Measurements from ENCODE around the gene XIRP2.

DNA sequence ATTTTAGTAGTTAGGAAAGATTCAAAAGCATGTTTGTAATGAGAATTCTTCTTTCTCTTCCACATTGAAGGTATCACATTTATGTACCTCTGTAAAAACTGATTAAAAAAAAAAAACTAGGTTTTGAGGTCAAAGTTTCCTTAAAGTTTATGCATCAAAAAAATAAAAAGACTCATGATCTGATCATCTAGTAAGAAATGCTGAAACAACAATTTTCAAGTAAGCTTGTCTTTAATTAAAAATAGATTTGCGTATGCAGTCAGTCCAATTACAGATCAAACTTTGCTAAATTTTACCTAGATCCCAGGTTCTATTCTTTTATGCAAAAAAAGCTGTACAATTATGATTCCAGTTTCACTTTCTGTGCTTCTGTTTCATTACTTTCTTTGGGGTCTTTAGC, 409.0 kb downstream of the XIRP2 start:
- TF ChIP-seq CTCF (IDR thresholded peaks at IDR 0.05 in 4 of 5, conservative IDR thresholded peaks at IDR 0.05 in 1 of 5): no peak
- no peak for TF ChIP-seq POLR2A (IDR thresholded peaks at IDR 0.05)
